Hematopoietic multipotent progenitor cell treated with erythropoietin and hydrocortisone succinate and interleukin-3 and kit ligand, for 15 days (in vitro differentiated cells): ENCODE data around the gene ABHD11.
"Not testable (repeated sequence)": the region's sequence is repeated elsewhere in the genome, so short reads cannot be mapped to it uniquely, and the experiment has no call there.

Source experiments
- DNase-seq: peaks from one replicate; pipeline ENCODE4 v3.0.0-alpha.2; 2015; ENCODE audit warnings: low spot score

Gene ABHD11

GRCh38 chr7:73742753-73743641, 4.4 kb upstream of the ABHD11 start:
- DNase-seq = no peak

- no peak for DNase-seq
Observed at GRCh38 chr7:73742338-73742752, 3.7 kb upstream of the ABHD11 start.

GRCh38 chr7:73741600-73741999, 3.0 kb upstream of the ABHD11 start:
- DNase-seq = no peak

GRCh38 chr7:73740771-73741170, 2.2 kb upstream of the ABHD11 start:
- DNase-seq = no peak

- DNase-seq = no peak
Observed at GRCh38 chr7:73740212-73740611, 1.6 kb upstream of the ABHD11 start.

- DNase-seq = no peak
Observed at GRCh38 chr7:73739387-73739767, 775 bp upstream of the ABHD11 start.

GRCh38 chr7:73738220-73738611, 386 bp downstream of the ABHD11 start:
- peak; percentile 65 for DNase-seq

GRCh38 chr7:73737491-73738219, 947 bp downstream of the ABHD11 start:
- DNase-seq = no peak

- DNase-seq = no peak
Observed at GRCh38 chr7:73736885-73737284, 1.7 kb downstream of the ABHD11 start.

- no peak for DNase-seq
Observed at GRCh38 chr7:73735528-73735905, 3.1 kb downstream of the ABHD11 start.

GRCh38 chr7:73734619-73735527, 3.7 kb downstream of the ABHD11 start:
- peak; percentile 92 for DNase-seq

- DNase-seq = no peak
Observed at GRCh38 chr7:73732397-73732796, 6.2 kb downstream of the ABHD11 start.

- no peak for DNase-seq
Observed at GRCh38 chr7:73730485-73730884, 8.1 kb downstream of the ABHD11 start.

- no peak for DNase-seq
Observed at GRCh38 chr7:73728551-73728950, 10.1 kb downstream of the ABHD11 start.

- DNase-seq = no peak
Observed at GRCh38 chr7:73727952-73728351, 10.7 kb downstream of the ABHD11 start.

GRCh38 chr7:73726083-73726466, 12.5 kb downstream of the ABHD11 start:
- DNase-seq = no peak

- DNase-seq = no peak
Observed at GRCh38 chr7:73723813-73724212, 14.8 kb downstream of the ABHD11 start.

- no peak for DNase-seq
Observed at GRCh38 chr7:73722785-73723184, 15.8 kb downstream of the ABHD11 start.

- DNase-seq = not testable (repeated sequence)
Observed at GRCh38 chr7:73722182-73722581, 16.4 kb downstream of the ABHD11 start.

GRCh38 chr7:73721377-73721817, 17.2 kb downstream of the ABHD11 start:
- DNase-seq = no peak

- DNase-seq = not testable (repeated sequence)
Observed at GRCh38 chr7:73720443-73720842, 18.2 kb downstream of the ABHD11 start.

- DNase-seq = no peak
Observed at GRCh38 chr7:73719806-73720169, 18.8 kb downstream of the ABHD11 start.
